Type B pancreatic cell (in vitro differentiated cells): Measurements from ENCODE around the gene JMJD6. TPM values are rescaled to one million over a fixed set of nuclear protein-coding genes. Genes with fewer than 3 reads are reported as not detected.
A peak's percentile ranks its signal among the peaks of the same experiment; 100 is the strongest.

Experiments used
- DNase-seq: peaks from one replicate; pipeline ENCODE4 v3.0.0; 2021; ENCODE audit warnings: mixed read lengths; ENCODE audit not compliant: unreplicated experiment; ENCODE audit errors: extremely low spot score
- H3K27ac Mint-ChIP-seq: 2 replicates; pipeline ENCODE4 v1.8.0; 2021; ENCODE audit warnings: mild to moderate bottlenecking, mixed read lengths
- H3K27me3 Mint-ChIP-seq: 2 replicates; pipeline ENCODE4 v1.8.0; 2021; ENCODE audit warnings: mixed read lengths
- H3K36me3 Mint-ChIP-seq: 2 replicates; pipeline ENCODE4 v1.8.0; 2021; ENCODE audit warnings: mixed read lengths
- H3K4me1 Mint-ChIP-seq: one replicate; pipeline ENCODE4 v1.8.0; 2021; ENCODE audit warnings: mixed read lengths; ENCODE audit not compliant: unreplicated experiment
- H3K4me3 Mint-ChIP-seq: 2 replicates; pipeline ENCODE4 v1.8.0; 2021; ENCODE audit warnings: mild to moderate bottlenecking, mixed read lengths
- H3K9me3 Mint-ChIP-seq: 2 replicates; pipeline ENCODE4 v1.8.0; 2021; ENCODE audit warnings: mixed read lengths
- total RNA-seq: library from RNA; stranded (reverse); gene quantifications from 2 replicates; pipeline ENCODE4 v1.2.1, GENCODE V29; 2021; ENCODE audit warnings: low replicate concordance
- TF ChIP-seq, protein P1 (sequence below): fragments of 200-600 bp; sonication (generic); conservative IDR thresholded peaks from 2 replicates; pipeline ENCODE4 v1.5.0; 2021; ENCODE audit warnings: antibody characterized with exemption, mild to moderate bottlenecking

The JMJD6 gene
- total RNA-seq, 1 donor from 2014 or later = 23.6 TPM

DNA sequence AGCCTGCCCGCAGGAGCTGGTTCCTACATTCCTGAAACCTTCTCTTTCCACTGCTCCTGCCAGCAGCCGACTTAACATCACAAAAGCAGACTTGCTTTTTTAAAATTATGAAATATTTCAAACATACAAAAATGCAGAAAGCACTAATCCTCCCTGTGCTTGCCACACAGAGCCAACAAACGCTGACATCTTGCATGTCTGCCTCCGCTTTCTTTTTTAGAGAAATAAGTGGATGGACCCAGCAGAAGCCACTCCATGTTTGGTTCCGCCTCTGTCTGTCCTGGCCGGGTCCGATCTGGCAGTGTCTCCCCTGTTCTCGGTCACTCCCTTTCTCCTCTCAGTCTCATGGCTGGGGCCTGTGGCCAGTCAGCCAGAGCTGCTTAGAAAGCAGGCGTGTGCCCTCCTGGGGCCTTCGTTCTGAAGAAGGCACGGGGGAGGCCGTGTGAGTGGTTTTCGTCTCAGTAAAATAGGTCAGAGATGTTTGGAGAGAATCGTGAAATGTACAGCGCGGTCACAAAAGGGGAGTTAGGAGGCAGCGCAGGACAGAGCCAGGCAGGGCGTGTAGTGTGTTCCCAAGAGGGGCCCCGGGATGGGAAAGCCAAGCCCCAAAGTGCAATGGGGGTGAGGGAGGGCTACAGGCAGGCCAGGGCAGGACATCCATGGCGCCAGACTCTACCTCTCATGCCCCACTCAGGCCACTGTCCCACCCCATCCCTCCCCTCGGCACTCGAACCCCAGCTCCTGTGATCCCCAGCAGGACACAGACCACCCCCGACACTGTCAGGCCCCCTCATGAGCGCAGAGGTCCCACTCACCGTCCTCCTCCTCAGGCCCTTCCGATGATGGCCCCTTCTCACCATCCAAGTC, 38.9 kb downstream of the JMJD6 start:
- Mint-ChIP-seq H3K27ac (no peak overlapping the region), H3K4me3 (peak overlapping the region; percentile 54), H3K36me3 (peaks cover 14% of the 10 kb centered on the region), H3K27me3 (no peaks in the 10 kb centered on the region), H3K9me3 (no peaks in the 10 kb centered on the region), H3K4me1 (peaks cover 41% of the 10 kb centered on the region)
- TF ChIP-seq, protein P1, sequence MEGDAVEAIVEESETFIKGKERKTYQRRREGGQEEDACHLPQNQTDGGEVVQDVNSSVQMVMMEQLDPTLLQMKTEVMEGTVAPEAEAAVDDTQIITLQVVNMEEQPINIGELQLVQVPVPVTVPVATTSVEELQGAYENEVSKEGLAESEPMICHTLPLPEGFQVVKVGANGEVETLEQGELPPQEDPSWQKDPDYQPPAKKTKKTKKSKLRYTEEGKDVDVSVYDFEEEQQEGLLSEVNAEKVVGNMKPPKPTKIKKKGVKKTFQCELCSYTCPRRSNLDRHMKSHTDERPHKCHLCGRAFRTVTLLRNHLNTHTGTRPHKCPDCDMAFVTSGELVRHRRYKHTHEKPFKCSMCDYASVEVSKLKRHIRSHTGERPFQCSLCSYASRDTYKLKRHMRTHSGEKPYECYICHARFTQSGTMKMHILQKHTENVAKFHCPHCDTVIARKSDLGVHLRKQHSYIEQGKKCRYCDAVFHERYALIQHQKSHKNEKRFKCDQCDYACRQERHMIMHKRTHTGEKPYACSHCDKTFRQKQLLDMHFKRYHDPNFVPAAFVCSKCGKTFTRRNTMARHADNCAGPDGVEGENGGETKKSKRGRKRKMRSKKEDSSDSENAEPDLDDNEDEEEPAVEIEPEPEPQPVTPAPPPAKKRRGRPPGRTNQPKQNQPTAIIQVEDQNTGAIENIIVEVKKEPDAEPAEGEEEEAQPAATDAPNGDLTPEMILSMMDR = no peak
- DNase-seq = no peak

DNA sequence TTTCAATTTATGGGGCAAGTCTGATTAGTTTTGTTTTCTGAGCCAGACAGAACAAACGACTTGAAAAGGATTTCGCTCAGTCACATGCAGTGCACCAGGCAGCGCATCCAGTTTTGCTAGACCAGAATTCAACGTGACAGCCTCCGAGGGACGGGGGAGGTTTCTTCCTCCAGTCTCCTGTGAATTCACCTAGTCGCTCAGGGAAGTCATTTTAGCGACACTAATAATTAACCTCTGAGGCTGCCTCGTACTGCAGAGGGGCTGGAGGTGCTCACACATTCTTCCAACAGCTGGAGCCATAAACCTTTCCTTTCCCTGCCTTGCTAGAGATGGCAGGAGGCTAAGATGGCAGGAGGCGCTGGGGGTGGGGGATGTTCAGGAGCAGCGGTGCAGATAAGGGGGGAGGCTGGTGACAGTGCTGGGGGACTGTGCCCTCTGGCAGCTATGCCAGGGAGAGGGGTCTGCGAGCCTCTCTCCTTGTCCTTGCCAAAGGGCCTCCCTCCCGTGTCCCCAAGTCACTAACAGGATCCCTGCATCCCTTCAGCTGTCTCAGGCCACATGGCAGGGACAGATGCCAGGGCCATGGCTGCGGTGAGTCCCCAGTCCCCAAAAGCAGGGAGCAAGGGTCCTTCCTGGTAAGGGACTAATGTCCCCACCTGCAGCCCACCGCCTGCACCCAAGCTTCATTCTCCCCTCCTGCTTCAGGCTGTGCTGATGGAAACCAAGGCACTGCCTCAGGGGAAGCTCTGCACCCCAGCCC, 39.7 kb downstream of the JMJD6 start:
- Mint-ChIP-seq H3K4me1 (peaks cover 47% of the 10 kb centered on the region), H3K9me3 (no peaks in the 10 kb centered on the region), H3K27ac (peak overlapping the region; percentile 73), H3K36me3 (peaks cover 13% of the 10 kb centered on the region), H3K27me3 (no peaks in the 10 kb centered on the region), H3K4me3 (peak overlapping the region; percentile 45)
- no peak for DNase-seq
- TF ChIP-seq, protein P1 = no peak

DNA sequence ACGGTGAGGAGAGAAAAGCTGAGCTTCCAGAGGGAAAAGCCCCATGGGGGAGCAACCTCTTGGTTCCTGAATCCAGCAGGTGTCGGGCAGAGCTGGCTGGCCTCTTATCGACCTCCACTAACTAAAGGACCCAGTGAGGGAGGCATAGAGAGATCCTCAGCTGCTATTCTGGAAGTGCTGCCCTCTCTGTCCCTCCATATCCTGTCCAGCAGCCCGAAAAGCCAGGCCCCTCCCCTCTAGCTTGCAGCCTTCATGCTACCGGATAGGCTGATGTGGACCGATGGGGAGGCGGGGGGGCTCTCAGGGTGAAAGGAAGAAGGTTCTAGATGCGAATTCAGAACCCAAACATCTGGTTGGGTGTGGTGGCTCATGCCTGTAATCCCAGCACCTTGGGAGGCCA, 40.6 kb downstream of the JMJD6 start:
- Mint-ChIP-seq H3K36me3 (peaks cover 12% of the 10 kb centered on the region), H3K27ac (no peak overlapping the region), H3K27me3 (no peaks in the 10 kb centered on the region), H3K9me3 (no peaks in the 10 kb centered on the region), H3K4me1 (peaks cover 47% of the 10 kb centered on the region), H3K4me3 (no peak overlapping the region)
- TF ChIP-seq, protein P1 = no peak
- no peak for DNase-seq

DNA sequence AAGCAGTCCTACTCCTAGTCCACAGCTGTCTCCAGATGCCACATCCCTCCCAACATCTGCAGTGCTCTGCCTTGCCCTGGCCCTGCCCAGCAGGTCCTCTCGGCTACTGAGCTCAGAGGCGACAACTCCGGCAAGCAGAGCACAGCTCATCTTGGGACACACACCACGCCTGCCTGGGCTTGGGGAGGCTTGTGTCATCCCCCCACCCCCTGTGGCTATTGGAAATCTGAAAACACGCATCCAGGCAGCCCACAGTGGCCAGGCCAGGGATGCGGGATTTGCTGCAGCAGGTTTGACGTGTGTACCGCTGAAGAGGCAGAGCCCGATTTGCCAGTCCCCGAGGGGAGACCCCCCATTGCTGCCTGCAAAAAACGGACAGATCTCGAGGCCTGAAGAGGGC, 41.0 kb downstream of the JMJD6 start:
- no peaks in the 10 kb centered on the region for H3K27me3 Mint-ChIP-seq
- no peak for DNase-seq
- H3K36me3 Mint-ChIP-seq = peaks cover 12% of the 10 kb centered on the region
- H3K9me3 Mint-ChIP-seq = no peaks in the 10 kb centered on the region
- H3K4me3 Mint-ChIP-seq = no peak overlapping the region
- H3K4me1 Mint-ChIP-seq = peaks cover 44% of the 10 kb centered on the region
- TF ChIP-seq, protein P1 = no peak
- H3K27ac Mint-ChIP-seq = no peak overlapping the region

DNA sequence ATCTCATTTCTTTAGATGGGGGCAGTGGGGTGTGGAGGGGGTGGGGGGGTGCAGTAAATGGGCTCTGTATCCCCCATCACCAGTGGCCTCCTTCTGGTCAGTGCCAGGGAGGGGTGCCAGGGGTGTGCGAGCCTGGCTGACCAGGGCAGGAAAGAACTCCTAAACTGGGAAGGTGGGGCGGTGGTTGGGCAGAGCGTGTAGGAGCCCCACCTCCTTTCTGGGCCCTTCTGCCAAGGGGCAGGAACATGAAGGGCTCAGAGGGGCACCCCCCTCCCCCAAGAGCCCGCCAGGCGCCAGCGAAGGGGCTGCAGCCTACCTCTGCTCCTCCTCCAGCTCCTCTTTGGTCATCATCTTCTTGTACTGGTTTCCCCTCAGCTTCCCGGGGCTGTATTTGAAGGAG, 41.6 kb downstream of the JMJD6 start:
- DNase-seq = no peak
- Mint-ChIP-seq H3K27ac (no peak overlapping the region), H3K36me3 (peaks cover 12% of the 10 kb centered on the region), H3K4me1 (peaks cover 44% of the 10 kb centered on the region), H3K4me3 (no peak overlapping the region), H3K9me3 (no peaks in the 10 kb centered on the region), H3K27me3 (no peaks in the 10 kb centered on the region)
- TF ChIP-seq, protein P1 = no peak
